Loucy (cell line): ENCODE results near the gene MPPE1.
A peak's percentile ranks its signal among the peaks of the same experiment; 100 is the strongest.

Source experiments
- H2AFZ ChIP-seq: fragments of 200-600 bp; sonication (generic); 2 replicates; pipeline ENCODE4 v1.6.0; 2016; ENCODE audit warnings: antibody characterized with exemption, mild to moderate bottlenecking, low read length, moderate library complexity
- H3F3A ChIP-seq: fragments of 200-600 bp; 2 replicates; pipeline ENCODE4 v1.6.0; 2016; ENCODE audit warnings: antibody characterized with exemption, low read depth, mild to moderate bottlenecking
- H3K27me3 ChIP-seq: fragments of 200-600 bp; sonication (generic); 2 replicates; pipeline ENCODE4 v1.6.1; 2014; ENCODE audit warnings: low read length, mild to moderate bottlenecking; ENCODE audit not compliant: insufficient read depth, poor library complexity, severe bottlenecking
- H3K36me3 ChIP-seq: fragments of 200-600 bp; sonication (generic); 2 replicates; pipeline ENCODE4 v1.6.1; 2016; ENCODE audit warnings: low read length; ENCODE audit not compliant: insufficient read depth
- H3K4me1 ChIP-seq: fragments of 200-600 bp; sonication (generic); 2 replicates; pipeline ENCODE4 v1.5.1; 2014; ENCODE audit warnings: low read length, mild to moderate bottlenecking; ENCODE audit not compliant: insufficient read depth, poor library complexity, severe bottlenecking
- H3K4me2 ChIP-seq: fragments of 200-600 bp; sonication (generic); 2 replicates; pipeline ENCODE4 v1.6.0; 2014; ENCODE audit warnings: antibody characterized with exemption, low read length, low read depth, mild to moderate bottlenecking; ENCODE audit not compliant: poor library complexity, severe bottlenecking
- H3K4me3 ChIP-seq: fragments of 200-600 bp; sonication (generic); 2 replicates; pipeline ENCODE4 v1.5.1; 2014; ENCODE audit warnings: low read length, mild to moderate bottlenecking, mixed read lengths; ENCODE audit not compliant: poor library complexity, severe bottlenecking
- H3K79me2 ChIP-seq: fragments of 200-600 bp; sonication (generic); 2 replicates; pipeline ENCODE4 v1.6.1; 2014; ENCODE audit warnings: low read length; ENCODE audit not compliant: insufficient read depth
- H3K9ac ChIP-seq: fragments of 200-600 bp; sonication (generic); 2 replicates; pipeline ENCODE4 v1.6.0; 2014; ENCODE audit warnings: mild to moderate bottlenecking, low read depth, low read length, moderate library complexity; ENCODE audit not compliant: poor library complexity, severe bottlenecking
- H3K9me2 ChIP-seq: fragments of 200-600 bp; sonication (generic); replicated peaks from 2 replicates; pipeline ENCODE4 v1.6.1; 2016; ENCODE audit warnings: low read depth, low read length, mixed read lengths
- H3K9me3 ChIP-seq: fragments of 200-600 bp; sonication (generic); 2 replicates; pipeline ENCODE4 v1.6.1; 2014; ENCODE audit warnings: mild to moderate bottlenecking, antibody characterized with exemption, low read length, low read depth; ENCODE audit not compliant: insufficient read depth
- H4K20me1 ChIP-seq: fragments of 200-600 bp; sonication (generic); 2 replicates; pipeline ENCODE4 v1.6.0; 2014; ENCODE audit warnings: antibody characterized with exemption, low read length, mild to moderate bottlenecking; ENCODE audit not compliant: insufficient read depth, poor library complexity, severe bottlenecking
- CTCF ChIP-seq: fragments of 200-600 bp; sonication (generic); conservative IDR thresholded peaks from 2 replicates; pipeline ENCODE4 v1.5.1; 2014; ENCODE audit warnings: mild to moderate bottlenecking, antibody characterized with exemption, low read length
- EZH2phosphoT487 ChIP-seq: fragments of 200-600 bp; IDR thresholded peaks from 2 replicates; pipeline ENCODE4 v1.6.1; 2018; ENCODE audit warnings: antibody characterized with exemption, mild to moderate bottlenecking, moderate library complexity, borderline replicate concordance

Gene MPPE1

GRCh38 chr18:11851146-11851805 lies 56.8 kb downstream of the MPPE1 start, which contains the start of gene CHMP1B:
Gene CHMP1B, plus strand, starts transcription at chr18:11851413. Its CDS starts 99 bp downstream, at chr18:11851512.
- Histone ChIP-seq H3K9ac (peak within 1 kb of the TSS; percentile 84), H3F3A (no peaks in the 10 kb centered on the region), H3K36me3 (no peaks in the 10 kb centered on the region), H4K20me1 (peaks cover 18% of the 10 kb centered on the region), H3K9me3 (no peaks in the 10 kb centered on the region), H3K79me2 (peaks cover 32% of the 10 kb centered on the region), H3K4me1 (peaks cover 30% of the 10 kb centered on the region), H2AFZ (peak within 1 kb of the TSS; percentile 97), H3K4me3 (peak within 1 kb of the TSS; percentile 82), H3K9me2 (no peaks in the 10 kb centered on the region), H3K4me2 (peak within 1 kb of the TSS; percentile 93), H3K27me3 (no peaks in the 10 kb centered on the region)
- TF ChIP-seq CTCF, result no peak
- TF ChIP-seq EZH2phosphoT487, result no peak

GRCh38 chr18:11850821-11851145 lies 57.3 kb downstream of the MPPE1 start:
- Histone ChIP-seq H3K27me3 (no peaks in the 10 kb centered on the region), H3K9me3 (no peaks in the 10 kb centered on the region), H3K79me2 (peaks cover 32% of the 10 kb centered on the region), H3K9me2 (no peaks in the 10 kb centered on the region), H3K9ac (peak overlapping the region; percentile 84), H3K4me2 (peak overlapping the region; percentile 93), H3K4me1 (peaks cover 30% of the 10 kb centered on the region), H2AFZ (peak overlapping the region; percentile 97), H3K36me3 (no peaks in the 10 kb centered on the region), H3F3A (no peaks in the 10 kb centered on the region), H3K4me3 (peak overlapping the region; percentile 82), H4K20me1 (peaks cover 18% of the 10 kb centered on the region)
- no peak for TF ChIP-seq EZH2phosphoT487
- no peak for TF ChIP-seq CTCF

- no peaks in the 10 kb centered on the region for H3F3A ChIP-seq
- H4K20me1 ChIP-seq, result peaks cover 18% of the 10 kb centered on the region
- TF ChIP-seq CTCF (no peak), EZH2phosphoT487 (no peak)
- peak overlapping the region; percentile 84 for H3K9ac ChIP-seq
- no peaks in the 10 kb centered on the region for H3K36me3 ChIP-seq
- no peaks in the 10 kb centered on the region for H3K9me2 ChIP-seq
- no peaks in the 10 kb centered on the region for H3K9me3 ChIP-seq
- peaks cover 30% of the 10 kb centered on the region for H3K4me1 ChIP-seq
- peak overlapping the region; percentile 82 for H3K4me3 ChIP-seq
- H3K4me2 ChIP-seq, result peak overlapping the region; percentile 93
- H2AFZ ChIP-seq, result peak overlapping the region; percentile 97
- H3K27me3 ChIP-seq, result no peaks in the 10 kb centered on the region
- peaks cover 32% of the 10 kb centered on the region for H3K79me2 ChIP-seq
Measured at GRCh38 chr18:11849841-11850634, 58.1 kb downstream of the MPPE1 start.
